ENCODE results near the gene DNTT.

DNA sequence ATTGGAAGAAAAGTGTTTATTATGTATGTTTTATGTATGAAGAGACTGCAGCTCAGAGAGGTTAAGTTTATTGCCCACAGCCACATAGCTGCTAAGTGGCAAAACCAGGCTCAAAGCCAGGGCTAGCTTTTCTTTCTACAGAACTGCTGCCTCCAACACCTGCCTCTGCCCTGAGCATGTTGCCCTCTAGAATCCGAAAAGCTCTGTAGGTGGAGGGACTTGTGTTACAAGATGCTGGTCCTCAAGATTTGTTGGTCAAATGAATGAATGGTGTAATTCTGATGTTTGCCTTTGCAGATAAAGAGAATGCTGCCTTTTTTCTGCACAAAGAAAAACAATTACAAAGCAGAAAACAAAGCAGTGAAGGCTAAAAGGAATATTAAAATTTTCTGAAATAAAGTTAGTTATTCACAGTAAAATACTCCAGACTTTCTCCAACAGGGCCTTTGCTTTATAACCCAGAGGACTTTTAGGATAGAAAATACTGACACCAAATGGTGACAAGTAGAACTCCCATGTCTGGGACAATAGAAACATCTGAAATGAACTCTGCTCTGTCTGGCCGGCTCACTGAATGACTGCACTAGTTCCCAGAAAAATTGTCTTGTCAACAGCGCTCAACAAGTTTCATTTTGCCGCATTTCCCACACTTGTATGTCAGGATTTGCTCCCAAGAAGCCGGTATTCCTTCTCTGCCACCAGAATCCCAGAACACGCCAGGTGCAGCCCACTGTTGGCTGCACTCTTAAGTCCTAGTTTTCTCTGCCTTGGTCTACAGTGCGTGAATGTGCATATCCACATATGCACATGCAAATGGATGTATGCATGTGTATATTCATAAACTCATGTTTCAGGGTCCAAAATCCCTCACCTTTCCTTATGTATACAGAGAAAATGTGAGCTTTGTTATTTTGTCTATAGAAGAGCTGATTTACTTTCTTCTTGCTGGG lies 11.0 kb upstream of the DNTT start:
- TF ChIP-seq, protein P1, sequence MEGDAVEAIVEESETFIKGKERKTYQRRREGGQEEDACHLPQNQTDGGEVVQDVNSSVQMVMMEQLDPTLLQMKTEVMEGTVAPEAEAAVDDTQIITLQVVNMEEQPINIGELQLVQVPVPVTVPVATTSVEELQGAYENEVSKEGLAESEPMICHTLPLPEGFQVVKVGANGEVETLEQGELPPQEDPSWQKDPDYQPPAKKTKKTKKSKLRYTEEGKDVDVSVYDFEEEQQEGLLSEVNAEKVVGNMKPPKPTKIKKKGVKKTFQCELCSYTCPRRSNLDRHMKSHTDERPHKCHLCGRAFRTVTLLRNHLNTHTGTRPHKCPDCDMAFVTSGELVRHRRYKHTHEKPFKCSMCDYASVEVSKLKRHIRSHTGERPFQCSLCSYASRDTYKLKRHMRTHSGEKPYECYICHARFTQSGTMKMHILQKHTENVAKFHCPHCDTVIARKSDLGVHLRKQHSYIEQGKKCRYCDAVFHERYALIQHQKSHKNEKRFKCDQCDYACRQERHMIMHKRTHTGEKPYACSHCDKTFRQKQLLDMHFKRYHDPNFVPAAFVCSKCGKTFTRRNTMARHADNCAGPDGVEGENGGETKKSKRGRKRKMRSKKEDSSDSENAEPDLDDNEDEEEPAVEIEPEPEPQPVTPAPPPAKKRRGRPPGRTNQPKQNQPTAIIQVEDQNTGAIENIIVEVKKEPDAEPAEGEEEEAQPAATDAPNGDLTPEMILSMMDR (IDR thresholded peaks at IDR 0.05), result peak; percentile 49 to 90 (median 74)
- TF ChIP-seq POLR2A (IDR thresholded peaks at IDR 0.05), result no peak

Measured in Peyer's patch (tissue), 4 donors.